ENCODE measurements around the gene CRY1.

The CRY1 gene

GRCh38 chr12:107105410-107105703 is 12.0 kb upstream of the CRY1 start:
- H3K4me3 ChIP-seq (ENCODE audit: low read depth, low read length): no peak overlapping the region

GRCh38 chr12:107103516-107103915 is 10.2 kb upstream of the CRY1 start:
- Histone ChIP-seq H3K4me2 (ENCODE audit: low read length) (no peak overlapping the region), H3K9me3 (ENCODE audit: control insufficient read depth, low read length) (no peaks in the 10 kb centered on the region), H2AFZ (no peak overlapping the region), H3K36me3 (ENCODE audit: control insufficient read depth, insufficient read depth, low read length) (no peaks in the 10 kb centered on the region), H3K4me1 (no peaks in the 10 kb centered on the region), H3K27ac (no peak overlapping the region), H3K79me2 (no peaks in the 10 kb centered on the region), H3K27me3 (ENCODE audit: control insufficient read depth, insufficient read depth, low read length) (no peaks in the 10 kb centered on the region), H3K4me3 (ENCODE audit: low read depth, low read length) (no peak overlapping the region), H3K9ac (no peak overlapping the region)
- no peak for TF ChIP-seq CTCF (IDR thresholded peaks at IDR 0.05)

More at GRCh38 chr12:107105410-107105703, 12.0 kb upstream of the CRY1 start:
- H3K9me3 ChIP-seq (ENCODE audit: control insufficient read depth, low read length): no peaks in the 10 kb centered on the region
- no peaks in the 10 kb centered on the region for H3K36me3 ChIP-seq (ENCODE audit: control insufficient read depth, insufficient read depth, low read length)
- H3K9ac ChIP-seq: no peak overlapping the region
- H2AFZ ChIP-seq: no peak overlapping the region
- H3K27me3 ChIP-seq (ENCODE audit: control insufficient read depth, insufficient read depth, low read length): no peaks in the 10 kb centered on the region
- no peak for TF ChIP-seq CTCF (IDR thresholded peaks at IDR 0.05)
- no peaks in the 10 kb centered on the region for H3K79me2 ChIP-seq
- no peak overlapping the region for H3K27ac ChIP-seq
- no peak overlapping the region for H3K4me2 ChIP-seq (ENCODE audit: low read length)
- H3K4me1 ChIP-seq: no peaks in the 10 kb centered on the region

- Histone ChIP-seq H3K4me3 (ENCODE audit: low read depth, low read length) (no peak overlapping the region), H3K36me3 (ENCODE audit: control insufficient read depth, insufficient read depth, low read length) (no peaks in the 10 kb centered on the region), H3K9me3 (ENCODE audit: control insufficient read depth, low read length) (no peaks in the 10 kb centered on the region), H3K4me1 (no peaks in the 10 kb centered on the region), H3K79me2 (no peaks in the 10 kb centered on the region), H3K27ac (no peak overlapping the region), H3K27me3 (ENCODE audit: control insufficient read depth, insufficient read depth, low read length) (no peaks in the 10 kb centered on the region), H2AFZ (no peak overlapping the region), H3K4me2 (ENCODE audit: low read length) (no peak overlapping the region), H3K9ac (no peak overlapping the region)
- TF ChIP-seq CTCF (IDR thresholded peaks at IDR 0.05): no peak
Measured at GRCh38 chr12:107103097-107103496, 9.7 kb upstream of the CRY1 start.

GRCh38 chr12:107102294-107102693 is 8.9 kb upstream of the CRY1 start:
- Histone ChIP-seq H3K27ac (no peak overlapping the region), H3K4me1 (no peaks in the 10 kb centered on the region), H3K9me3 (ENCODE audit: control insufficient read depth, low read length) (no peaks in the 10 kb centered on the region), H3K27me3 (ENCODE audit: control insufficient read depth, insufficient read depth, low read length) (no peaks in the 10 kb centered on the region), H3K4me2 (ENCODE audit: low read length) (no peak overlapping the region), H3K4me3 (ENCODE audit: low read depth, low read length) (no peak overlapping the region), H2AFZ (no peak overlapping the region), H3K36me3 (ENCODE audit: control insufficient read depth, insufficient read depth, low read length) (no peaks in the 10 kb centered on the region), H3K79me2 (no peaks in the 10 kb centered on the region), H3K9ac (no peak overlapping the region)
- no peak for TF ChIP-seq CTCF (IDR thresholded peaks at IDR 0.05)

- Histone ChIP-seq H3K79me2 (no peaks in the 10 kb centered on the region), H3K27me3 (ENCODE audit: control insufficient read depth, insufficient read depth, low read length) (no peaks in the 10 kb centered on the region), H3K9me3 (ENCODE audit: control insufficient read depth, low read length) (no peaks in the 10 kb centered on the region), H3K27ac (no peak overlapping the region), H3K4me2 (ENCODE audit: low read length) (no peak overlapping the region), H3K36me3 (ENCODE audit: control insufficient read depth, insufficient read depth, low read length) (no peaks in the 10 kb centered on the region), H2AFZ (no peak overlapping the region), H3K4me3 (ENCODE audit: low read depth, low read length) (no peak overlapping the region), H3K9ac (no peak overlapping the region), H3K4me1 (no peaks in the 10 kb centered on the region)
- TF ChIP-seq CTCF (IDR thresholded peaks at IDR 0.05): no peak
Measured at GRCh38 chr12:107101651-107102050, 8.3 kb upstream of the CRY1 start.
